A549 (cell line): ENCODE measurements around the gene SGSH. TPM values are rescaled to one million over a fixed set of nuclear protein-coding genes. Genes with fewer than 3 reads are reported as not detected.
A peak's percentile ranks its signal among the peaks of the same experiment; 100 is the strongest.

ENCODE experiments used
- ATAC-seq, 2 experiments: fragments of 200-7000 bp in 1 of 2; fragments of >200 bp in 1 of 2; cut with Nextera tagmentation in 1 of 2; cut with Tn5 transposase in 1 of 2; 3 replicates each; pipeline versions ENCODE4 v1.8.0 to v1.9.1; 2018 to 2020; ENCODE audit warnings: mild to moderate bottlenecking in 1 of 2, moderate library complexity in 1 of 2
- CTCF ChIA-PET: fragments of 300-600 bp; sonication (Branson Sonifier 250); formaldehyde crosslinking; extraction: SDS; loops from one replicate; lab custom pipeline; 2021; ENCODE audit warnings: antibody characterized with exemption, inconsistent platforms; lab: Yijun Ruan, JAX
- POLR2A ChIA-PET: fragments of 350-600 bp; formaldehyde crosslinking; extraction: SDS; loops from one replicate; lab custom pipeline; 2021; ENCODE audit warnings: antibody characterized with exemption, inconsistent platforms; lab: Yijun Ruan, JAX
- DNase-seq, 2 experiments: peaks; one replicate each; pipeline versions ENCODE4 v3.0.0 to v3.0.0-alpha.2; 2011 to 2016; ENCODE audit warnings: low read depth in 1 of 2, low spot score in 1 of 2
- FAIRE-seq: peaks from 2 replicates; lab custom pipeline; 2011; peaks lifted over from hg19 to GRCh38; lab: Jason Lieb, UNC
- H3K27ac ChIP-seq, 2 experiments: fragments of >200 bp; sonication (Bioruptor Twin); formaldehyde crosslinking; 3 replicates each; pipeline ENCODE4 v1.5.1; 2016 to 2017
- H3K4me1 ChIP-seq: fragments of >200 bp; sonication (Bioruptor Twin); formaldehyde crosslinking; 3 replicates; pipeline ENCODE4 v1.6.1; 2016
- H3K4me2 ChIP-seq: fragments of >200 bp; sonication (Bioruptor Twin); formaldehyde crosslinking; 3 replicates; pipeline ENCODE4 v1.6.1; 2016
- H3K4me3 ChIP-seq: fragments of >200 bp; sonication (Bioruptor Twin); formaldehyde crosslinking; 3 replicates; pipeline ENCODE4 v1.5.1; 2016
- H3K9me3 ChIP-seq: fragments of >200 bp; sonication (Bioruptor Twin); formaldehyde crosslinking; 3 replicates; pipeline ENCODE4 v1.6.1; 2016
- ATOH8 ChIP-seq: fragments of 250-450 bp; sonication (Bioruptor Pico); IDR thresholded peaks from 2 replicates; pipeline ENCODE4 v1.5.0; 2020; ENCODE audit warnings: low read depth, mild to moderate bottlenecking, moderate library complexity
- BCL3 ChIP-seq: fragments of >200 bp; sonication (Bioruptor Twin); formaldehyde crosslinking; IDR thresholded peaks from 3 replicates; pipeline ENCODE4 v1.6.1; 2016
- CEBPB ChIP-seq, 2 experiments: fragments of >200 bp in 1 of 2; sonication (Bioruptor Twin) in 1 of 2; formaldehyde crosslinking in 1 of 2; IDR thresholded peaks; 2 replicates each; pipeline ENCODE4 v1.6.1; 2012 to 2016
- CHD2 ChIP-seq: fragments of 150-350 bp; IDR thresholded peaks from 2 replicates; pipeline ENCODE4 v1.6.1; 2014; ENCODE audit warnings: low read length; ENCODE audit not compliant: partially characterized antibody
- CHD4 ChIP-seq: fragments of 200-600 bp; sonication (generic); IDR thresholded peaks from 2 replicates; pipeline ENCODE4 v1.6.1; 2016; ENCODE audit warnings: antibody characterized with exemption, mild to moderate bottlenecking, borderline replicate concordance
- E2F6 ChIP-seq: IDR thresholded peaks from 2 replicates; pipeline ENCODE4 v1.6.1; 2012; ENCODE audit warnings: low read depth, borderline replicate concordance
- EHF ChIP-seq: fragments of 250-450 bp; sonication (Bioruptor Pico); IDR thresholded peaks from 2 replicates; pipeline ENCODE4 v1.5.0; 2020; ENCODE audit warnings: mild to moderate bottlenecking
- EP300 ChIP-seq, 2 experiments: fragments of >200 bp; sonication (Bioruptor Twin); formaldehyde crosslinking; IDR thresholded peaks; 2 replicates in 1 of 2; 3 replicates in 1 of 2; pipeline ENCODE4 v1.6.1; 2016 to 2017
- ESRRA ChIP-seq: fragments of 150-350 bp; IDR thresholded peaks from 2 replicates; pipeline ENCODE4 v1.6.1; 2014; ENCODE audit warnings: mild to moderate bottlenecking, low read length, borderline replicate concordance
- FOSB ChIP-seq: fragments of 250-450 bp; sonication (Bioruptor Pico); IDR thresholded peaks from 2 replicates; pipeline ENCODE4 v1.5.0; 2020; ENCODE audit warnings: mild to moderate bottlenecking, moderate library complexity
- GATA3 ChIP-seq: IDR thresholded peaks from 2 replicates; pipeline ENCODE4 v1.6.1; 2012; ENCODE audit warnings: borderline replicate concordance
- HEYL ChIP-seq: fragments of 250-450 bp; sonication (Bioruptor Pico); IDR thresholded peaks from 2 replicates; pipeline ENCODE4 v1.8.0; 2021; ENCODE audit warnings: mild to moderate bottlenecking, moderate library complexity
- HOXB13 ChIP-seq: fragments of 250-450 bp; sonication (Bioruptor Pico); IDR thresholded peaks from 2 replicates; pipeline ENCODE4 v1.5.0; 2020; ENCODE audit warnings: low read depth, mild to moderate bottlenecking, moderate library complexity
- HOXB5 ChIP-seq: fragments of 250-450 bp; sonication (Bioruptor Pico); IDR thresholded peaks from 2 replicates; pipeline ENCODE4 v1.5.0; 2020; ENCODE audit warnings: mild to moderate bottlenecking, moderate library complexity
- JUN ChIP-seq, 2 experiments: fragments of >200 bp; sonication (Bioruptor Twin); formaldehyde crosslinking; IDR thresholded peaks; 2 replicates in 1 of 2; 3 replicates in 1 of 2; pipeline ENCODE4 v1.6.1; 2016 to 2017
- JUNB ChIP-seq: fragments of >200 bp; sonication (Bioruptor Twin); formaldehyde crosslinking; IDR thresholded peaks from 2 replicates; pipeline ENCODE4 v1.6.1; 2016
- KDM1A ChIP-seq: fragments of 200-600 bp; sonication (generic); IDR thresholded peaks from 2 replicates; pipeline ENCODE4 v1.6.1; 2016; ENCODE audit warnings: low read depth, mild to moderate bottlenecking
- KDM5A ChIP-seq: fragments of 200-600 bp; sonication (generic); IDR thresholded peaks from 2 replicates; pipeline ENCODE4 v1.6.1; 2016; ENCODE audit warnings: antibody characterized with exemption, mild to moderate bottlenecking
- MAFK ChIP-seq: fragments of 450-650 bp; IDR thresholded peaks from 2 replicates; pipeline ENCODE4 v1.6.1; 2014; ENCODE audit not compliant: partially characterized antibody
- MAX ChIP-seq: IDR thresholded peaks from 2 replicates; pipeline ENCODE4 v1.6.1; 2012
- MAZ ChIP-seq: fragments of 150-350 bp; IDR thresholded peaks from 2 replicates; pipeline ENCODE4 v1.6.1; 2014; ENCODE audit warnings: antibody characterized with exemption, low read depth, low read length, borderline replicate concordance
- MYC ChIP-seq: IDR thresholded peaks from 2 replicates; pipeline ENCODE4 v1.6.1; 2012; ENCODE audit warnings: mild to moderate bottlenecking, inconsistent platforms, low read length, improper control_type of control experiment, borderline replicate concordance
- NFE2L2 ChIP-seq: fragments of 150-350 bp; conservative IDR thresholded peaks from 2 replicates; pipeline ENCODE4 v1.6.1; 2014; ENCODE audit warnings: low read length
- PHF8 ChIP-seq: fragments of 200-600 bp; sonication (generic); IDR thresholded peaks from 2 replicates; pipeline ENCODE4 v1.6.1; 2016; ENCODE audit warnings: low read depth, mild to moderate bottlenecking, antibody characterized with exemption, moderate library complexity, borderline replicate concordance
- POLR2A ChIP-seq: IDR thresholded peaks from 2 replicates; pipeline ENCODE4 v1.6.1; 2012; ENCODE audit warnings: mild to moderate bottlenecking, low read length
- RAD21 ChIP-seq, 2 experiments: fragments of >200 bp in 1 of 2; sonication (Bioruptor Twin) in 1 of 2; formaldehyde crosslinking in 1 of 2; IDR thresholded peaks in 1 of 2; conservative IDR thresholded peaks in 1 of 2; 2 replicates in 1 of 2; 3 replicates in 1 of 2; pipeline ENCODE4 v1.6.1; 2012 to 2018; ENCODE audit warnings: inconsistent platforms in 1 of 2
- RFX5 ChIP-seq: fragments of 450-650 bp; IDR thresholded peaks from 2 replicates; pipeline ENCODE4 v1.7.1; 2014; ENCODE audit warnings: antibody characterized with exemption, mild to moderate bottlenecking, moderate library complexity
- SMC3 ChIP-seq: fragments of >200 bp; sonication (Bioruptor Twin); formaldehyde crosslinking; IDR thresholded peaks from 3 replicates; pipeline ENCODE4 v1.6.1; 2018; ENCODE audit warnings: inconsistent platforms
- WGBS: methylation state at CpG from one replicate; pipeline ENCODE4 v1.1.6; 2017; ENCODE audit errors: missing lambda C conversion rate; 5-methylcytosine and 5-hydroxymethylcytosine counted together
- polyA plus RNA-seq, 4 experiments: library from polyadenylated mRNA; depleted of rRNA in 3 of 4; stranded (reverse); fragments of >200 nt; fragmentation: RNase III in 1 of 4; extraction: RNeasy Plus Mini Kit Qiagen cat#74134 plus additional on column Dnase treatment in 1 of 4; gene quantifications; 2 replicates in 3 of 4; 3 replicates in 1 of 4; pipeline ENCODE4 v1.2.3, GENCODE V29; 2011 to 2017

Gene SGSH
- polyA plus RNA-seq, 2 of the 4 experiments (the other 2 are of a cell fraction): 14.5 to 24.7 TPM

GRCh38 chr17:80257716-80258213 lies 37.6 kb upstream of the SGSH start:
- no peaks in the 10 kb centered on the region for H3K9me3 ChIP-seq
- ChIA-PET CTCF (interaction anchor here (3.4 kb wide), 1 partner anchor 157 kb away, joined by 13 read pairs; the partner anchor contains the start of gene GAA), POLR2A (no interaction called here)
- WGBS: 87% methylated on average over 14 of the region's 14 CpGs
- no peak for FAIRE-seq
- peaks cover 81% of the 10 kb centered on the region for H3K4me1 ChIP-seq
- DNase-seq: no peak
- TF ChIP-seq MYC (no peak), KDM1A (no peak), ESRRA (no peak)
- no peak overlapping the region for H3K4me2 ChIP-seq
- peak overlapping the region; percentile 94 to 99 for H3K27ac ChIP-seq
- H3K4me3 ChIP-seq: no peak overlapping the region
- ATAC-seq: no peak

- ChIA-PET CTCF (interaction anchor here (0.6 to 5.7 kb wide), 5 partner anchors 18 to 251 kb away, joined by 3 to 46 read pairs (median 15); partner anchors contain the start of gene GAA), POLR2A (no interaction called here)
- H3K4me3 ChIP-seq: no peak overlapping the region
- no peak for DNase-seq
- peaks cover 74% of the 10 kb centered on the region for H3K4me1 ChIP-seq
- WGBS: 91% methylated on average over 5 of the region's 5 CpGs
- H3K9me3 ChIP-seq: no peaks in the 10 kb centered on the region
- no peak for ATAC-seq
- peak overlapping the region; percentile 94 to 99 for H3K27ac ChIP-seq
- TF ChIP-seq BCL3 (no peak), CHD4 (no peak), NFE2L2 (no peak)
- no peak for FAIRE-seq
- peak overlapping the region; percentile 63; the same call in 1 of the 3 replicates for H3K4me2 ChIP-seq
These were observed 35.9 kb upstream of the SGSH start for GRCh38 chr17:80256034-80256350.

- ATAC-seq (peak; percentile 90), FAIRE-seq (peak; percentile 100), DNase-seq (peak; percentile 97 to 99)
- CTCF ChIA-PET: interaction anchor here (1.7 to 5.7 kb wide), 7 partner anchors 12 to 249 kb away, joined by 3 to 46 read pairs (median 15); partner anchors contain the start of gene GAA
- POLR2A ChIA-PET: interaction anchor here (0.6 kb wide), 1 partner anchor 153 kb away, joined by 3 read pairs; the partner anchor contains the start of gene GAA
- Histone ChIP-seq H3K27ac (peak overlapping the region; percentile 94 to 99), H3K4me3 (no peak overlapping the region), H3K4me2 (peak overlapping the region; percentile 63), H3K9me3 (no peaks in the 10 kb centered on the region), H3K4me1 (peaks cover 72% of the 10 kb centered on the region)
- WGBS: 14% methylated on average over 13 of the region's 13 CpGs
- TF ChIP-seq RAD21 (conservative IDR thresholded peaks at IDR 0.05 in 1 of 2, IDR thresholded peaks at IDR 0.05 in 1 of 2) (peak in 1 of 2 experiments; percentile 29; a peak in 3 of 5 replicates), BCL3 (0 out of 3 replicates have a peak, but pooled peaks have one; percentile 14), JUNB (peak; percentile 90), MAZ (no peak), RFX5 (0 out of 2 replicates have a peak, but pooled peaks have one; percentile 39), E2F6 (peak; percentile 76; the same call in 1 of the 2 replicates), CEBPB (IDR thresholded peaks at IDR 0.05) (peak in 1 of 2 experiments; percentile 82; a peak in 2 of 4 replicates), PHF8 (no peak), ATOH8 (CRISPR knock-in tag) (peak; percentile 84), KDM5A (no peak), NFE2L2 (peak; percentile 100), EHF (CRISPR knock-in tag) (peak; percentile 93), JUN (IDR thresholded peaks at IDR 0.05) (peak; percentile 95 to 96), MAFK (peak; percentile 100), POLR2A (no peak), ESRRA (peak; percentile 68; the same call in 1 of the 2 replicates), FOSB (CRISPR knock-in tag) (peak; percentile 81; the same call in 1 of the 2 replicates), HOXB13 (CRISPR knock-in tag) (peak; percentile 96), HEYL (CRISPR knock-in tag) (peak; percentile 22; the same call in 1 of the 2 replicates), SMC3 (peak; percentile 28), GATA3 (peak; percentile 100), HOXB5 (CRISPR knock-in tag) (peak; percentile 87), EP300 (IDR thresholded peaks at IDR 0.05) (peak; percentile 83 to 92; a peak in 4 of 5 replicates), CHD2 (peak; percentile 33), MAX (peak; percentile 97)
These were observed 34.5 kb upstream of the SGSH start for GRCh38 chr17:80254396-80255251.
